CD4-positive, alpha-beta T cell treated with Interleukin-21 for 1 hour (primary cell): ENCODE results near the gene ATP6V1D.
"Not testable (repeated sequence)": the region's sequence is repeated elsewhere in the genome, so short reads cannot be mapped to it uniquely, and the experiment has no call there.

Source experiments
- DNase-seq: peaks from one replicate; pipeline ENCODE4 v3.0.0-alpha.2; 2020

The ATP6V1D gene

DNA sequence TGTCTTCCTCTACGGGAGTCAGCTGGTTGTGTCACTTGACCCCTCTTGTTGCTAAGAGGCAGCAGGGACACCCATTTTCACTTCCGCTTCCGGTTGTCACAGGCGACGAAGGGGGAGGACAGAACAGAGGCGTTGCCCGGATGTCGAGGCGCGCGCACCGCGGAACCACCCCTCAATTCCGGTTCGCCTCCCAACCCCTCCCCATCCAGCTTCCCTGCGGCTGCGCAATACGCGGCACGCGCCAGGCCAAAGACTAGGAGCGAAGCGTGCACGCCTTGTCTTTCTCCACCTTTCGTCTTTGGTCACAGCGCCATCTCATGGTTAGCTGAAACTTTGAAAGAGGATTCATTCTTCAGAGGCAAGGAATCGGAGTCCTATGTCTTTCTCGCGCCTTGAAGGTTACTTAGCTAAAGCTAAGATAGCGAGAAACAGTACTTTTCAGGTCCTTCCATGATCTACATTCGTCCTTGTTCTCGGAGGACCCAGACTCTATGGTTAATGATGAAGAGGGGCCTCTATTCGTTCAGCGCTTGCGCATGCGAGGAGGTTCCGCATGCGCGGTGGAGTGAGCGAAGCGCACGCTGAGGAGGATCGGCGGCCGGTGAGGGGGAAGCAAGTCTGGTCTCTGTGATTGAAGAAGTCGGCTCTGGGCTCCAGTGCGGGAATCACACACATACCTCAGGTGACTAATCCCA lies at the start of gene ATP6V1D, which contains the start of gene EIF2S1:
TSS of gene ATP6V1D (minus strand) at position 30 of the 695 bp plus-strand sequence. CDS start 106 bp downstream, outside the sequence.
TSS of gene EIF2S1 (plus strand) at position 554 of the 695 bp plus-strand sequence. CDS start 4,440 bp downstream, outside the sequence.
- peak; percentile 100 for DNase-seq

- DNase-seq: not testable (repeated sequence)
Measured at GRCh38 chr14:67408122-67408801, 48.7 kb upstream of the ATP6V1D start.

DNA sequence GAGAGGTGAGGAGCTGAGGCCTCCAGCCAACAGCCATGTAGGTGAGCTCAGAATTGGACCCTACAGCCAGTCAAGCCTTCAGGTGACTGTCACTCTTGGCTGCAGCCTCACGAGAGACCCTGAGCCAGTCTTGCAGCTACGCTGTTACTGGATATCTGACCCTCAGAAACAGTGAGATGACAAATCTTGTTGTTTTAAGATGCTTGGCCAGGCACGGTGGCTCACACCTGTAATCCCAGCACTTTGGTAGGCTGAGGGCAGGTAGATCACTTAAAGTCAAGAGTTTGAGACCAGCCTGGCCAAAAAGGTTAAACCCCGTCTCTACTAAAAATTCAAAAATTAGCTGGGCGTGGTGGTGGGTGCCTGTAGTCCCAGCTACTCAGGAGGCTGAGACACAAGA lies 46.2 kb upstream of the ATP6V1D start:
- DNase-seq: no peak

GRCh38 chr14:67400434-67400833 lies 40.8 kb upstream of the ATP6V1D start:
- DNase-seq: no peak

GRCh38 chr14:67397536-67397935 lies 37.9 kb upstream of the ATP6V1D start:
- DNase-seq: no peak

DNA sequence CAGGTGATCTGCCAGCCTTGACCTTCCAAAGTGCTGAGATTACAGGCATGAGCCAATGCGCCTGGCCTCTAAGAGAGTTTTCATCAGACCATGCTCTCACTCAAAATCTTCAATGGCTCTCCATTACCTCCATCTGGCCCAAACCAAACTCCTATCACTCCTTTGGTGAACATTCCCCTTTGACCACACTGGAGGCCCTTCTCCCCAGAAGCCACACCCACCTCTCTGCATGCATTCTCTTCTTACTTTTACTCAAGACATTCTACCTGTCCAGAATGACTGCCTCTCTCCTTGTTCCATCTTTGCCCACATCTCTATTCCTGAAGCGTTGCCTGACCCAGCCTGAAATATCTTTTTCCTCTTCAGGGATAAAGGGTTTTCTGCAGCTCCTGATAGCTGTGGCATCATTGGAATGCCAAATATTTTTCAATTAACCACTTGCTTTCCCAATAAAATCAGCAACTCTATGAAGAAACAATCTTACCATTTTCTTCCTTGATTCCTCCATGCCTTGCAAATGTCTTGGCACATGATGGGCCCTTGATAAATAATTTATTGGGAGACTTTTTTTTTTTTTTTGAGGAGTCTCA lies 36.9 kb upstream of the ATP6V1D start:
- DNase-seq: no peak

DNA sequence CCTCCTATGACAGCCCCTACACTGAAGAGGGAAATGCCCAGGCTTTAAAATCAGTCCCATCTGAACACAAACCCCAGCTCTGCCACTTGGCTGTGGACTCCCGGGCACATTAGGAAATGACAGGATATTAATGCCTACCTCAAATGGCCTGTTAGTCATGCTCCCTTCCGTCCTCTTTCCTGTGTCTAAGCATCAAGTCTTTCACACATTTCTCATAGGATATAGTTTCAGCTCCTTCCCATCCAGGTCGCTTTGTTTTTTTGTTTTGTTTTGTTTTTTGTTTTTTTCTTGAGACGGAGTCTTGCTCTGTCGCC lies 36.2 kb upstream of the ATP6V1D start:
- DNase-seq: no peak

DNA sequence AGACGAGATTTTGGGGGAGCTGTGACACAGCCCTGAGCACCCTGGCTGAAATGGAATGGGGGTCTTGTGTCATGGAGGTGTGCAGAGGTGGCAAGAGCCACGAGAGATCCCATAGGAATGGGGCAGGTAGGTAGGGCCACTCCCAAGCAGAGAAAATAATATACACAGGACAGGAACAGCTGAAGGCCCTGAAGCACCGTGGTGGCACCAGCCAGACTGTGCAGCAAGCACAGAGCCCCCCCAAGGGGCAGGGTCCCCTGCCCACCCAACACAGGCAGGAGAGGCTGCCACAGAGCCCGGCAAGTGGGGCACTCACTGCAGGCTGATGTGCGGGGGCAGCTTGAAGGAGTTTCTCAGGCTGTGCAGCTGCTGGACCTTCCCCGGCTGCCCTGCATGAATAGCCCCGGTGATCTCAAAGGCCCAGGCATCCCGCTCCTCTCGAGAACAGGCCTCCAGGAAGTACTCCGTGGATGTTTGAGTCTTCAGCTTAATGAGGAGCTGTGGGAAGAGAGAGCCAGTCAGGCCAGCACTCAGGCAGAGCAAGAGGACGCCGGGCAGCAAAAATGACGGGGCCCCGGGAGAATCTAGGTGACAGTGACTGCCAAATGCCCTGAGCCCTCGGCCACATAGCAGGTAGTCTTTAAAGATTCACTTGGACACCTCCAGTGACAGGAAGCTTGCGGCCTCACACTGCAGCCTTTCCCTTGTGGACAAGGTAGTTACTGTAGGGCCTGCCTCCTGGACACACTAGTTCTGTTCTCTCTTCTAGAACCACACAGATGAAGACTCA lies 35.7 kb upstream of the ATP6V1D start:
- DNase-seq: no peak

DNA sequence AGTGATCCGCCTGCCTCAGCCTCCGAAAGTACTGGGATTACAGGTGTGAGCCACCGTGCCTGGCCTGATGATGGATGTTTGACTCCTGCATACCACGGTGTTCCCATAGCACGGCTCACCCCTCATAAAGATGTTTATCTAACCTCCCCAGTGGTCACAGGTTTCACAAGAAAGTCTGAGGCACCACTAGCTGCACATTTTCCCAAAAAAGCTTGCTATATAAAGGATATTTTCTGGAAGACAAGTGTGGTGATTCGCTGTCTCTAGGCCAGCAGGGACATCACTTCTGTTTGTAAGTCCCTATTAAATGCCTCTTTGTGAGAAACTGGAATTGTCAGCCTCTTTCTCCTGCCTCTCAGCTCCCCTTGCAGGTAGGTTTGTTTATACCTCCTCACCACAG lies 34.1 kb upstream of the ATP6V1D start:
- DNase-seq: no peak

DNA sequence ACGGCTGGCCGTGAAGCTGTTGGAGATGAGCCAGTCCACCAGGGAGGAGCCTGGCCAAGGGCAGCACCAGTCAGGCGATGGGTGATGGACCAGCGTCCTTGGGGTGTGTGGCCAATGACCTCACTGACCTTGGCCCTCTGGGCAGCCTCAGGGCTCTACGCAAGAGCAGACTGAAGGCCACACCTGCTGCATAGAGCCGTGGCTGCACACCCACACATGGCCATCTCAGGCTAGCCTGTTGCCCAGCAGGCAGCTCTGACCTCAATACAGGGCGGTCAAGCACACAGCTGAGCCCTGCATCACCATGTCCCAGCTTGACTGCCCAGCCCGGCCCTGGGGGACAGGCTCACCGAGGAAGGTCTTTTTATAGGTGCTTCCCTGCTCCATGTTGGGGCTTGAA lies 33.2 kb upstream of the ATP6V1D start:
- DNase-seq: no peak

GRCh38 chr14:67392123-67392522 lies 32.5 kb upstream of the ATP6V1D start:
- DNase-seq: no peak

DNA sequence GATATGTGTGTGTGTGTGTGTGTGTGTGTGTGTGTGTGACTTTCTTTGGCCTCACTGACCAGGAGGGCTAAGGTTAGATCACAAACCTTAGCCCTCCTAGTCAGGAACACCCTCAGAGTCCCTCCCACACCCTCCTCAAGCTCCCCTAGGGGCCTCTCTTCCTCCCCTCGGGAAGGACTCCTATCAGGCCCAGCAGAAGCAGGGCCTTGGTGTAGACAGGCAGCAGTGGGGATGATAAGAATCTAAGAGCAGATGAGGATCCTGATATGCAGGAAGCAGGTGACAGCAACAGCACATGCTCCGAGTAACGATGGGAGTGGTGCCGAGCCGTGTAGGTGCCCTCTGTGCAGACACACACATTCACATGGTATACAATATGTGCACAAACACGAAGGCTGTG lies 31.7 kb upstream of the ATP6V1D start:
- no peak for DNase-seq

DNA sequence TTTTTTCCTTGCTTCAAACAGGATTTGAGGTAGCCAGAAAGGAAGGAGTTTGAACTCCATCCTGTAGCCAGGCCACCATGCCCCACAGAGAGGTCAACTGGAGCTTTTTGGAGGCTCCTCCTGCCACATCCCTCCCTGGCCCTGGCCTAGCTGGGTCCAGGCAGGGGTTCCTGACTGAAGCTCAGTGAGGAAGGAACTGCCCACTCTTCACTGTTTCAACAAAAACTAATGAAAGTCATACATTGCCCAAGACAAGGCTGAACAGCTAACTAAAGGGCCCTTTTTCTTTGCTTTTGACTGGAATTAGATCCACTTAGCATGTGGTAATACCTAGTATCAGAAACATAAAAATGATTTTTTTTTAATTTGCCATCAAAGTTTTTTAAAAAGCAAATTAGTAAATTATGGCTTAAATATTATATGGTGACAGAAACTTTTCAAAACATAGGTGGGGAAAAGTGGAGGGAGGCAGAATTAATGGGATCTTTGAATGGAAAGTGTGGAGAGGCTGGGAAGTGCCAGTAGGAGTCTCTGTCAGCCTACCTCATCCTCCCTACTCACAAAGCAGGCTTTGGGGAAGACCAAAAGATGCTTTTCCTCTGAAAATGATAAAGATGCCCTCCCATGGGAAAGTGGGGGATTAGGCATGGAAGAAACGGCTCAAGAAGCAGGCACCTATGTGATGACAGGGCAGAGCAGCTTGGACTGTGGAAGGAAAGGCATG lies 30.4 kb upstream of the ATP6V1D start:
- no peak for DNase-seq

- no peak for DNase-seq
Measured at GRCh38 chr14:67389275-67389674, 29.7 kb upstream of the ATP6V1D start.

DNA sequence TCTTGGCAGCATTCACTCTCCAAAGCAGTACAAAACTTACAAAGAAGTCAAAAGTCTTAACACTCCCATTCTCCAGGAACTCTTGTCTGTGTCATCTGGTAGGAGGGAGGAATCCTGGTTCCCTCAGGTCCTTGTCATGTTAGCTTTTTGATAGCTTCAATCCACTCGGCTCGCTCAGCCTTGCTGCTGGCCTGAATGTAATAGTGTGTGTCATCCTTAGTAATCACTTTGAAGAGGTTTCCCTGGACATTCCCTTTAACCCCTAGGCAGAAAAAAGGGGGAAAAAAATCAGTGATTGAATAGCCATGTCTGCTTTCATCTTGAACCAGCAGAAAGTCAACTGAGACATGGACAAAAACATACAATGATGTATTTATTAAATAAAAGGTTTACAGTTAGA lies 27.6 kb upstream of the ATP6V1D start:
- no peak for DNase-seq

- no peak for DNase-seq
Measured at GRCh38 chr14:67385618-67386017, 26.0 kb upstream of the ATP6V1D start.

GRCh38 chr14:67385120-67385519 lies 25.5 kb upstream of the ATP6V1D start:
- no peak for DNase-seq

DNA sequence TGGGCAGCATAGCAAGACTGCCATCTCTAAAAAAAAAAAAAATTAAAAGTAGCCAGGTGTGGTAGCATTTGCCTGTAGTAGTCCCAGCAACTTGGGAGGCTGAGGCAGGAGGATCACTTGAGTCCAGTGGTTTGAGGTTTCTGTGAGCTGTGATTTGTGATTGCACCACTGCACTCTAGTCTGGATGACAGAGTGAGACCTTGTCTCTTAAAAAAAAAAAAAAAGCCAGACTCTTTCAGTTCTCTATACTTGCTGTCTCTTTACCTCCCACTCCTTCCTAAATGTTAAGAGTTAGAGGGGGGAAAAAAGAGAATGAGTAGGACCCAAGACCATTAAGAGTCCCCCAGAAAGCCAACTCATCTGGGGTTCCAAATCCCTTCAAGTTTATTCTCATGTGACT lies 18.3 kb upstream of the ATP6V1D start:
- DNase-seq: no peak

GRCh38 chr14:67373347-67373746 lies 13.7 kb upstream of the ATP6V1D start:
- DNase-seq: no peak

GRCh38 chr14:67372833-67373232 lies 13.2 kb upstream of the ATP6V1D start:
- DNase-seq: no peak

GRCh38 chr14:67371247-67372148 lies 11.9 kb upstream of the ATP6V1D start:
- DNase-seq: no peak

- no peak for DNase-seq
Measured at GRCh38 chr14:67370830-67371229, 11.2 kb upstream of the ATP6V1D start.
